Measurements from ENCODE around the gene ARL15.

ARL15 gene

DNA sequence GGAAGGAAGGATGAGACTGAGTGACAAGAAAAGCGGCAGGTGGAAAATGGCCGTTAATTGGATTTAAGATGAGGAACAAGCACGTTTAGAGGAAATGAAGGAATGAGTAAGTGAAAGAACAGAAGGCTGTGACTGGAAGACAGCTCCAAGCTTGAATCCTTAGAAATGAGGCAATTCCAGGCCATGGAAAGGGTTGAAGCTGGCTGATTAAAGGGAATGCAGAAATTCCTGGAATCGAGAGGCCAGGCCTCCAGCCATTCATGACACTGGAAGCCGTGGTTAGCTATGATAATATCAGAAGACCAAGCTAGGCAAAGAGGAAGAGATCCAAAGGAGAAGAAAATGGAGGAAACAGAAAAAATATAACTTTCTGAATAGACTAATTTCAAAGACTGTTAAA, 84.2 kb downstream of the ARL15 start:
- no peak overlapping the region for H3K4me3 ChIP-seq (ENCODE audit: low read depth, low read length)
- TF ChIP-seq, protein P1, sequence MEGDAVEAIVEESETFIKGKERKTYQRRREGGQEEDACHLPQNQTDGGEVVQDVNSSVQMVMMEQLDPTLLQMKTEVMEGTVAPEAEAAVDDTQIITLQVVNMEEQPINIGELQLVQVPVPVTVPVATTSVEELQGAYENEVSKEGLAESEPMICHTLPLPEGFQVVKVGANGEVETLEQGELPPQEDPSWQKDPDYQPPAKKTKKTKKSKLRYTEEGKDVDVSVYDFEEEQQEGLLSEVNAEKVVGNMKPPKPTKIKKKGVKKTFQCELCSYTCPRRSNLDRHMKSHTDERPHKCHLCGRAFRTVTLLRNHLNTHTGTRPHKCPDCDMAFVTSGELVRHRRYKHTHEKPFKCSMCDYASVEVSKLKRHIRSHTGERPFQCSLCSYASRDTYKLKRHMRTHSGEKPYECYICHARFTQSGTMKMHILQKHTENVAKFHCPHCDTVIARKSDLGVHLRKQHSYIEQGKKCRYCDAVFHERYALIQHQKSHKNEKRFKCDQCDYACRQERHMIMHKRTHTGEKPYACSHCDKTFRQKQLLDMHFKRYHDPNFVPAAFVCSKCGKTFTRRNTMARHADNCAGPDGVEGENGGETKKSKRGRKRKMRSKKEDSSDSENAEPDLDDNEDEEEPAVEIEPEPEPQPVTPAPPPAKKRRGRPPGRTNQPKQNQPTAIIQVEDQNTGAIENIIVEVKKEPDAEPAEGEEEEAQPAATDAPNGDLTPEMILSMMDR (IDR thresholded peaks at IDR 0.05; ENCODE audit: insufficient read depth, low read depth, low read length, missing control alignments) = no peak
- DNase-seq (ENCODE audit: low read depth) = no peak

DNA sequence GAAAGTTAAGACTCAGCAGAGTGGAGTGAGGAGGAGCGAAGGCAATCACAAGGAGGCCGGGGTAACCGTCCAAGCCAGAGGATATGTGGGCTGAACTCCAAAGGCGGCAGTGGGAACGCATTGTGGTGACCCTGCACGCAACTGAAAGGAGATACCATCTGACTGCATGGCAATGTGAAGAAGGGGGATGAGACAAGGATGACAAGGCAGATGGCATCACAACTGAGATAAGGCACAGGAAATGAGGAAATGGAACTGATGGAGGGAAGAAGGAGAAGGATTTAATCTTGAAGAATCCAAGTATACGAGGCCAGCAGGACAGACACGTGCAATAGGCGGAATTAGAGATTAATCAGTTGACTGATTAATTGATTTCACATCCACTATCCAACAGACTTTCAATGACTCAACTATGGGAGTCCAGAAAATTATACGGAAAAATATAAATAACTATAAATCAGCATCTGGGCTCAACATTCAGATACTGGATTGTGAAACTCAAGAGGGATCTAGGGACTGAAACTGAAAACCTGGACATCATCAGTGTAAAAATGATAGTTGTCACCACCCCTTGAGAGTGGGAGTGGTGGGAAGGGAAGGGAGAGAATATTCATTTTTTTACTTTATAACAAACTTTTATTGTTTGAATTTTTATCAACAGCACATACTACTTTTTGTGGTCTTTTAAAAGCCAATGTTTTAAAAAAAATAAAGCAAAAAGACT, 86.1 kb downstream of the ARL15 start:
- TF ChIP-seq, protein P1 (IDR thresholded peaks at IDR 0.05; ENCODE audit: insufficient read depth, low read depth, low read length, missing control alignments) = no peak
- no peak overlapping the region for H3K4me3 ChIP-seq (ENCODE audit: low read depth, low read length)
- no peak for DNase-seq (ENCODE audit: low read depth)

DNA sequence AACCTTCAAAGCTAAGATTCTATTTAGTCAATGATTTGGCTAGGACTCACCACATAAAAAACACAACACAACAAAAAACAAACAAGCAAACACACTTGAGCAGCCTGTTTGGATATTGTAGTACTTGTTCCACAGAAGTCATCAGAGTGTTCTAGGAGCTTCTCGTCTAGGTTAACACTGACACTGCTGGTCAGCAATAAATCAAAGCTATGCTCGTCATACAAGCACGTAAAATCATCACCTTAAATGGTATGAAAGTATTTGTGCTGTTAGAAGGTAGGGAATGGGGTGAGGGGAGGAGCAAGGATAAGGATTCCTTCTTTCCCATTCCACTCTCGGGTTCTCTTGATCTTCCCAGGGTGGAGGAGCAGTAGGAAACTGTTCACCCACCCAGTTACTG, 88.0 kb downstream of the ARL15 start:
- DNase-seq (ENCODE audit: low read depth) = no peak
- TF ChIP-seq, protein P1 (IDR thresholded peaks at IDR 0.05; ENCODE audit: insufficient read depth, low read depth, low read length, missing control alignments) = no peak
- no peak overlapping the region for H3K4me3 ChIP-seq (ENCODE audit: low read depth, low read length)

GRCh38 chr5:54221135-54221534, 89.2 kb downstream of the ARL15 start:
- DNase-seq (ENCODE audit: low read depth) = no peak
- no peak overlapping the region for H3K4me3 ChIP-seq (ENCODE audit: low read depth, low read length)
- TF ChIP-seq, protein P1 (IDR thresholded peaks at IDR 0.05; ENCODE audit: insufficient read depth, low read depth, low read length, missing control alignments) = no peak

- no peak for DNase-seq (ENCODE audit: low read depth)
- H3K4me3 ChIP-seq (ENCODE audit: low read depth, low read length) = no peak overlapping the region
- TF ChIP-seq, protein P1 (IDR thresholded peaks at IDR 0.05; ENCODE audit: insufficient read depth, low read depth, low read length, missing control alignments) = no peak
Observed at GRCh38 chr5:54220230-54221040, 89.9 kb downstream of the ARL15 start.

- DNase-seq (ENCODE audit: low read depth) = peak; percentile 53
- H3K4me3 ChIP-seq (ENCODE audit: low read depth, low read length) = no peak overlapping the region
- TF ChIP-seq, protein P1 (IDR thresholded peaks at IDR 0.05; ENCODE audit: insufficient read depth, low read depth, low read length, missing control alignments) = peak; percentile 39
Observed at GRCh38 chr5:54217826-54218503, 92.4 kb downstream of the ARL15 start.

All from GM12865 (cell line).